ENCODE measurements around the gene ALG9. TPM values are rescaled to one million over a fixed set of nuclear protein-coding genes. Genes with fewer than 3 reads are reported as not detected.

Gene ALG9
- total RNA-seq, 3 donors from 2014 or later (not counting 1 experiment from before 2014, with no cell fraction given), result 30.6 to 37.1 (median 35.4) TPM

- no peak overlapping the region for H3K4me3 Mint-ChIP-seq
- no peak overlapping the region for H3K27ac ChIP-seq (ENCODE audit: low read length)
- H3K9me3 ChIP-seq (ENCODE audit: control insufficient read depth, insufficient read depth, low read length), result no peaks in the 10 kb centered on the region
- H3K27me3 Mint-ChIP-seq (ENCODE audit: low read depth in 2 of 2), result no peaks in the 10 kb centered on the region
- peaks cover 0 to 8% of the 10 kb centered on the region in 2 donors for H3K4me1 Mint-ChIP-seq
- no peaks in the 10 kb centered on the region for H3K9me3 Mint-ChIP-seq
- no peak for TF ChIP-seq CTCF (IDR thresholded peaks at IDR 0.05)
- no peak overlapping the region for H3K27ac Mint-ChIP-seq
- H3K36me3 ChIP-seq (ENCODE audit: control insufficient read depth, insufficient read depth, low read length), result peaks cover 74% of the 10 kb centered on the region
- no peaks in the 10 kb centered on the region for H3K4me1 ChIP-seq (ENCODE audit: control insufficient read depth, insufficient read depth, low read length)
- no peaks in the 10 kb centered on the region for H3K27me3 ChIP-seq (ENCODE audit: control insufficient read depth, insufficient read depth, low read length)
- intact Hi-C loops (cut with micrococcal nuclease), result no loop called here
- ATAC-seq (no peak), DNase-seq (no peak)
- no peak overlapping the region for H3K4me3 ChIP-seq (ENCODE audit: low read length)
- H3K36me3 Mint-ChIP-seq, result peaks cover 19% of the 10 kb centered on the region
These were observed 121.7 kb downstream of the ALG9 start for GRCh38 chr11:111749646-111750045.

- Histone ChIP-seq H3K27me3 (ENCODE audit: control insufficient read depth, insufficient read depth, low read length) (no peaks in the 10 kb centered on the region), H3K9me3 (ENCODE audit: control insufficient read depth, insufficient read depth, low read length) (no peaks in the 10 kb centered on the region), H3K36me3 (ENCODE audit: control insufficient read depth, insufficient read depth, low read length) (peaks cover 70% of the 10 kb centered on the region), H3K27ac (ENCODE audit: low read length) (no peak overlapping the region), H3K4me1 (ENCODE audit: control insufficient read depth, insufficient read depth, low read length) (no peaks in the 10 kb centered on the region), H3K4me3 (ENCODE audit: low read length) (no peak overlapping the region)
- 92% methylated on average over 7 of the region's 7 CpGs for WGBS (ENCODE audit: insufficient coverage)
- no peak for TF ChIP-seq CTCF (IDR thresholded peaks at IDR 0.05)
- Mint-ChIP-seq H3K36me3 (peaks cover 19% of the 10 kb centered on the region), H3K27ac (no peak overlapping the region), H3K4me3 (no peak overlapping the region), H3K27me3 (ENCODE audit: low read depth in 2 of 2) (no peaks in the 10 kb centered on the region), H3K4me1 (peaks cover 0 to 8% of the 10 kb centered on the region in 2 donors), H3K9me3 (no peaks in the 10 kb centered on the region)
- DNase-seq (no peak), ATAC-seq (no peak)
- intact Hi-C loops (cut with micrococcal nuclease), result no loop called here
These were observed 123.2 kb downstream of the ALG9 start for GRCh38 chr11:111748035-111748804.

- no peak for TF ChIP-seq CTCF (IDR thresholded peaks at IDR 0.05)
- no peak for ATAC-seq
- intact Hi-C loops (cut with micrococcal nuclease), result no loop called here
- 97% methylated on average over 6 of the region's 6 CpGs for WGBS (ENCODE audit: insufficient coverage)
- no peak overlapping the region for H3K27ac Mint-ChIP-seq
- Histone ChIP-seq H3K9me3 (ENCODE audit: control insufficient read depth, insufficient read depth, low read length) (no peaks in the 10 kb centered on the region), H3K27me3 (ENCODE audit: control insufficient read depth, insufficient read depth, low read length) (no peaks in the 10 kb centered on the region), H3K27ac (ENCODE audit: low read length) (no peak overlapping the region), H3K4me3 (ENCODE audit: low read length) (no peak overlapping the region), H3K36me3 (ENCODE audit: control insufficient read depth, insufficient read depth, low read length) (peaks cover 71% of the 10 kb centered on the region), H3K4me1 (ENCODE audit: control insufficient read depth, insufficient read depth, low read length) (no peaks in the 10 kb centered on the region)
- no peaks in the 10 kb centered on the region for H3K27me3 Mint-ChIP-seq (ENCODE audit: low read depth in 2 of 2)
- no peak overlapping the region for H3K4me3 Mint-ChIP-seq
- peaks cover 0 to 8% of the 10 kb centered on the region in 2 donors for H3K4me1 Mint-ChIP-seq
- peaks cover 28% of the 10 kb centered on the region for H3K36me3 Mint-ChIP-seq
- H3K9me3 Mint-ChIP-seq, result no peaks in the 10 kb centered on the region
- DNase-seq, result no peak
These were observed 125.5 kb downstream of the ALG9 start for GRCh38 chr11:111745719-111746504.

Data from natural killer cell (primary cell).